ENCODE measurements around the gene DCDC2.
A peak's percentile ranks its signal among the peaks of the same experiment; 100 is the strongest.

DCDC2 gene

DNA sequence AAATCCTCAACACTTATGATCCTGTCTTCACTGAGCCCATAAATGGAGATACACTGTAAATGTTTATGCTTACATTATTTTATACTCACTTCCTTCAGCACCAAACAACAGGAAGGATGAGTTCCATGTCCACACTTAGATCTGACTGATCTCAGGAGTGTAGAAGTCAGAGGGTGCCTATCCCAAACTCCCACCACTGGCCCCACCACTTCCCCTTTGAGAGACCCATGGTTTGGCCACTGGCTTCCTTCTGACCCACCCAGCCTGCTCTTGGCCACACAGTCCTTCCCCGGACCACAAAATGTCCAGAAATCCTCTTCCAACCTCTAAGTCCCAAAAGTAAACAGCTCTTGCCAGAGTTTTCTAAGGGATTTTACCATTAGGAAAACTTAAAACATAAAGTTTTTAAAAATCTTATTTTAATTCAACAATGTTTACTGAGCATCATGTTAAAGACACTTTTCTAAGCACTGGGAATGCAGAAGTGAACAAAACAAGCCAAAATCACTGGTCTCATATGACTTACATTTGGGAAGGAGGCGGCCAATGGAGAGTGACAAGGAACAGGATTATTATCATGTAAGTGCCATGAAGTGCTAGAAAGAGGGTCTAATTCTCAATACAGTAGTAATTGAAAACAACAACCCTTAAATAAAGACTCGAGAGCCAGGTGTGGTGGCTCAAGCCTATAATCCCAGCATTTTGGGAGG lies 128.0 kb downstream of the DCDC2 start:
- DNase-seq, result no peak
- H3K9me3 Mint-ChIP-seq, result no peaks in the 10 kb centered on the region
- no peaks in the 10 kb centered on the region for H3K36me3 Mint-ChIP-seq (ENCODE audit: low read depth)
- TF ChIP-seq, protein P1, sequence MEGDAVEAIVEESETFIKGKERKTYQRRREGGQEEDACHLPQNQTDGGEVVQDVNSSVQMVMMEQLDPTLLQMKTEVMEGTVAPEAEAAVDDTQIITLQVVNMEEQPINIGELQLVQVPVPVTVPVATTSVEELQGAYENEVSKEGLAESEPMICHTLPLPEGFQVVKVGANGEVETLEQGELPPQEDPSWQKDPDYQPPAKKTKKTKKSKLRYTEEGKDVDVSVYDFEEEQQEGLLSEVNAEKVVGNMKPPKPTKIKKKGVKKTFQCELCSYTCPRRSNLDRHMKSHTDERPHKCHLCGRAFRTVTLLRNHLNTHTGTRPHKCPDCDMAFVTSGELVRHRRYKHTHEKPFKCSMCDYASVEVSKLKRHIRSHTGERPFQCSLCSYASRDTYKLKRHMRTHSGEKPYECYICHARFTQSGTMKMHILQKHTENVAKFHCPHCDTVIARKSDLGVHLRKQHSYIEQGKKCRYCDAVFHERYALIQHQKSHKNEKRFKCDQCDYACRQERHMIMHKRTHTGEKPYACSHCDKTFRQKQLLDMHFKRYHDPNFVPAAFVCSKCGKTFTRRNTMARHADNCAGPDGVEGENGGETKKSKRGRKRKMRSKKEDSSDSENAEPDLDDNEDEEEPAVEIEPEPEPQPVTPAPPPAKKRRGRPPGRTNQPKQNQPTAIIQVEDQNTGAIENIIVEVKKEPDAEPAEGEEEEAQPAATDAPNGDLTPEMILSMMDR (IDR thresholded peaks at IDR 0.05), result no peak
- no peaks in the 10 kb centered on the region for H3K27me3 Mint-ChIP-seq (ENCODE audit: low read depth, poor library complexity)
- no peak overlapping the region for H3K27ac Mint-ChIP-seq
- H3K4me3 Mint-ChIP-seq, result no peak overlapping the region
- H3K4me1 Mint-ChIP-seq, result peaks cover 40% of the 10 kb centered on the region

DNA sequence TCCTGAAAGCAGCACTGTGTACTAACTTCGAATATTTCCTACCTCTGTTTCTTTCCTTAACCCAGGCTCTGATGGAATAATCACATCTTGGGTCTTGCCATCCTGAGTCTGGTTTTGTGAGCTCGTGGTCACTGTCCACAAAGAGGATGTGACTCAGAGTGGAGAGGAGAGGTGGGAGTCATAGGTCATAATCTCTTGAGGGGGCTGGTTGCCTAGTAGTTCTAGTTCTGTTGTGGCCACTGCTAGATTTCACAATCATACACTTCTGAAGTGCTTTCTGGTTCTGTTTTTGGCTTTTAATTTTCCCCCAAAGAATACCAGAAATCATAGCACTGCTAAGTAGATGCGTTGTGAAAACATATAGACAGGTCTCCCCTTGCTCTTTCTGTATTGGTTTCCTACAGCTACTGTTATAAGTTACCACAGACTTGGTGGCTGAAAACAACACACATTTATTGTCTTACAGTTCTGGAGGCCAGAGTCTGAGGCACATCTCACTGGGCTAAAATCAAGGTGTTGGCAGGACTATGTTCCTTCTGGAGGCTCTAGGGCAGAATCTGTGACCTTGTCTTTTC lies 129.1 kb downstream of the DCDC2 start:
- DNase-seq, result no peak
- Mint-ChIP-seq H3K27ac (peak overlapping the region; percentile 44), H3K4me1 (peaks cover 35% of the 10 kb centered on the region), H3K27me3 (ENCODE audit: low read depth, poor library complexity) (peaks cover 3% of the 10 kb centered on the region), H3K9me3 (no peaks in the 10 kb centered on the region), H3K4me3 (no peak overlapping the region), H3K36me3 (ENCODE audit: low read depth) (no peaks in the 10 kb centered on the region)
- TF ChIP-seq, protein P1 (IDR thresholded peaks at IDR 0.05), result no peak

DNA sequence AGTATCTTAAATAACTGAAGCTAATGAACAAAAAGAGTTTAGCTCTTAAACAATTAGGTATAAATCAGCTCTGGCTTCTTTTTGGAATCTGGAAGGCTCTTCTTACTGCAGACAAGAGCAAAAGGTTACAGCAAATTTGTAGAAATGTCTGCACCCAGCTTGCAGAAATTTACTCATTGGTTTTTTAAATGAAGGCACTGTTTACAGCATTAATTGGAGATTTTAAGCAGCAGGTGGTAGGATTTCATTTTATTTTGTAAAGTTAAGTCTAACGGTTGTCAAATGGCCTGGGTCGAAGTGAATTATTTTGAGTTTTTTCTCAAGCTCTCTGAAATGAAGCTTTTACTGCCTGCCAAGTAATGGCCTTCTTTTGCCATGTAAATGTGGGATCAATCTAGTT lies 129.7 kb downstream of the DCDC2 start:
- TF ChIP-seq, protein P1 (IDR thresholded peaks at IDR 0.05), result no peak
- Mint-ChIP-seq H3K27ac (no peak overlapping the region), H3K27me3 (ENCODE audit: low read depth, poor library complexity) (peaks cover 3% of the 10 kb centered on the region), H3K4me3 (no peak overlapping the region), H3K4me1 (peaks cover 35% of the 10 kb centered on the region), H3K36me3 (ENCODE audit: low read depth) (no peaks in the 10 kb centered on the region), H3K9me3 (no peaks in the 10 kb centered on the region)
- no peak for DNase-seq

GRCh38 chr6:24227556-24227955 lies 130.3 kb downstream of the DCDC2 start:
- H3K27me3 Mint-ChIP-seq (ENCODE audit: low read depth, poor library complexity), result peaks cover 3% of the 10 kb centered on the region
- TF ChIP-seq, protein P1 (IDR thresholded peaks at IDR 0.05), result no peak
- H3K4me3 Mint-ChIP-seq, result no peak overlapping the region
- no peaks in the 10 kb centered on the region for H3K36me3 Mint-ChIP-seq (ENCODE audit: low read depth)
- H3K27ac Mint-ChIP-seq, result peak overlapping the region; percentile 10
- H3K9me3 Mint-ChIP-seq, result no peaks in the 10 kb centered on the region
- peaks cover 35% of the 10 kb centered on the region for H3K4me1 Mint-ChIP-seq
- DNase-seq, result no peak

DNA sequence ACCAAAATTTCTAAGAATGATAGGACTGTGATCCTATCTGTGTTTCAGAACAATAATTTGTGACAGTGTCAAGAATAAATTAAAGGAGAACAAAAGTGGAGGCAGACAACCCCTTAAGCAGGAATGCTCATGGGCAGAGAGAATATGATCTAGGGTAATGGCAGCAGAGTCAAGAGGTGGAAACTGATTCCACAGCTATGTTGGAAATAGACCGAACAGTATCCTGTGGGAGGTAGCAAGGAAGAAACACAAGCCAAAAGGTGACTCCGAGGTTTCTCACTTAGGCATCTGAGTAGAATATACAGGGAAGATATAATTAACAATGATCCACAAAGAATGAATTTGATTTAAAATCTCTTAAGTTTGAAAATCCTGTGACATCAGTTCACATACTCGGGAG lies 131.3 kb downstream of the DCDC2 start:
- H3K4me1 Mint-ChIP-seq, result peaks cover 35% of the 10 kb centered on the region
- TF ChIP-seq, protein P1 (IDR thresholded peaks at IDR 0.05), result no peak
- H3K9me3 Mint-ChIP-seq, result no peaks in the 10 kb centered on the region
- H3K27ac Mint-ChIP-seq, result no peak overlapping the region
- no peak overlapping the region for H3K4me3 Mint-ChIP-seq
- no peak for DNase-seq
- no peaks in the 10 kb centered on the region for H3K36me3 Mint-ChIP-seq (ENCODE audit: low read depth)
- peaks cover 3% of the 10 kb centered on the region for H3K27me3 Mint-ChIP-seq (ENCODE audit: low read depth, poor library complexity)

- Mint-ChIP-seq H3K27me3 (ENCODE audit: low read depth, poor library complexity) (peaks cover 3% of the 10 kb centered on the region), H3K9me3 (no peaks in the 10 kb centered on the region), H3K27ac (no peak overlapping the region), H3K4me1 (peaks cover 35% of the 10 kb centered on the region), H3K4me3 (no peak overlapping the region), H3K36me3 (ENCODE audit: low read depth) (no peaks in the 10 kb centered on the region)
- TF ChIP-seq, protein P1 (IDR thresholded peaks at IDR 0.05), result no peak
- DNase-seq, result no peak
Observed at GRCh38 chr6:24225838-24226237, 132.0 kb downstream of the DCDC2 start.
